ENCODE data around the gene MAP2. TPM values are rescaled to one million over a fixed set of nuclear protein-coding genes. Genes with fewer than 3 reads are reported as not detected.

MAP2 gene
- total and polyA plus RNA-seq, 2 donors (not counting 1 experiment from before 2014, with no cell fraction given), result 1.8 to 3.0 TPM

- no peak overlapping the region for H3K27ac Mint-ChIP-seq
- H3K4me1 ChIP-seq (ENCODE audit: control insufficient read depth in 2 of 2, insufficient read depth in 2 of 2, low read length in 2 of 2), result no peaks in the 10 kb centered on the region
- ChIA-PET CTCF (interaction anchor here (1.2 kb wide), 1 partner anchor 17 kb away, joined by 3 read pairs; no protein-coding TSS in a partner anchor), POLR2A (no interaction called here)
- no CpG with 5 or more reads among the region's 3 CpGs for WGBS (ENCODE audit: insufficient coverage)
- no peaks in the 10 kb centered on the region for H3K27me3 ChIP-seq (replicated peaks in 1 of 4; ENCODE audit: control extremely low read depth in 1 of 4, control insufficient read depth in 3 of 4, insufficient read depth in 4 of 4, low read length in 3 of 4)
- H3K79me2 ChIP-seq (ENCODE audit: control insufficient read depth, insufficient read depth, low read length), result no peaks in the 10 kb centered on the region
- intact Hi-C loops (cut with micrococcal nuclease), result no loop called here
- no peaks in the 10 kb centered on the region for H4K20me1 ChIP-seq (ENCODE audit: control insufficient read depth, insufficient read depth, low read length, poor library complexity, severe bottlenecking)
- H3K4me2 ChIP-seq (replicated peaks; ENCODE audit: low read depth, low read length, poor library complexity, severe bottlenecking), result no peak overlapping the region
- no peak for DNase-seq
- no peaks in the 10 kb centered on the region for H3K9me3 Mint-ChIP-seq (ENCODE audit: insufficient read depth)
- no peaks in the 10 kb centered on the region for H3K9me3 ChIP-seq (ENCODE audit: control extremely low read depth in 1 of 3, control insufficient read depth in 2 of 3, insufficient read depth in 1 of 3, low read length in 2 of 3)
- H3K4me3 ChIP-seq (ENCODE audit: control extremely low read depth in 1 of 5, extremely low read depth in 1 of 5, insufficient read depth in 1 of 5, low read depth in 2 of 5, low read length in 4 of 5), result no peak overlapping the region
- TF ChIP-seq, protein P1, sequence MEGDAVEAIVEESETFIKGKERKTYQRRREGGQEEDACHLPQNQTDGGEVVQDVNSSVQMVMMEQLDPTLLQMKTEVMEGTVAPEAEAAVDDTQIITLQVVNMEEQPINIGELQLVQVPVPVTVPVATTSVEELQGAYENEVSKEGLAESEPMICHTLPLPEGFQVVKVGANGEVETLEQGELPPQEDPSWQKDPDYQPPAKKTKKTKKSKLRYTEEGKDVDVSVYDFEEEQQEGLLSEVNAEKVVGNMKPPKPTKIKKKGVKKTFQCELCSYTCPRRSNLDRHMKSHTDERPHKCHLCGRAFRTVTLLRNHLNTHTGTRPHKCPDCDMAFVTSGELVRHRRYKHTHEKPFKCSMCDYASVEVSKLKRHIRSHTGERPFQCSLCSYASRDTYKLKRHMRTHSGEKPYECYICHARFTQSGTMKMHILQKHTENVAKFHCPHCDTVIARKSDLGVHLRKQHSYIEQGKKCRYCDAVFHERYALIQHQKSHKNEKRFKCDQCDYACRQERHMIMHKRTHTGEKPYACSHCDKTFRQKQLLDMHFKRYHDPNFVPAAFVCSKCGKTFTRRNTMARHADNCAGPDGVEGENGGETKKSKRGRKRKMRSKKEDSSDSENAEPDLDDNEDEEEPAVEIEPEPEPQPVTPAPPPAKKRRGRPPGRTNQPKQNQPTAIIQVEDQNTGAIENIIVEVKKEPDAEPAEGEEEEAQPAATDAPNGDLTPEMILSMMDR (IDR thresholded peaks at IDR 0.05), result no peak
- TF ChIP-seq EZH2 (IDR thresholded peaks at IDR 0.05; ENCODE audit: borderline replicate concordance, insufficient read depth, low read depth, low read length, poor library complexity, severe bottlenecking), result no peak
- H3K4me1 Mint-ChIP-seq, result no peaks in the 10 kb centered on the region
- no peak overlapping the region for H3K27ac ChIP-seq (ENCODE audit: low read length in 2 of 2)
- H2AFZ ChIP-seq (ENCODE audit: insufficient read depth, low read depth, low read length, poor library complexity, severe bottlenecking), result no peak overlapping the region
- no peak for ATAC-seq (ENCODE audit: low read depth)
- H3K27me3 Mint-ChIP-seq, result no peaks in the 10 kb centered on the region
- H3K4me3 Mint-ChIP-seq, result no peak overlapping the region
- H3K9ac ChIP-seq (ENCODE audit: low read length), result no peak overlapping the region
- H3K36me3 ChIP-seq (replicated peaks in 1 of 2; ENCODE audit: control extremely low read depth in 1 of 2, control insufficient read depth in 1 of 2, extremely low read depth in 1 of 2, insufficient read depth in 2 of 2, low read length in 1 of 2), result no peaks in the 10 kb centered on the region
Measured at GRCh38 chr2:209560911-209561310, 137.1 kb downstream of the MAP2 start.

GRCh38 chr2:209563453-209563852 lies 139.6 kb downstream of the MAP2 start:
- Mint-ChIP-seq H3K4me3 (no peak overlapping the region), H3K27me3 (no peaks in the 10 kb centered on the region), H3K9me3 (ENCODE audit: insufficient read depth) (no peaks in the 10 kb centered on the region), H3K4me1 (peaks cover 3% of the 10 kb centered on the region), H3K27ac (no peak overlapping the region)
- peaks cover 0 to 5% of the 10 kb centered on the region in 2 donors for H3K4me1 ChIP-seq (ENCODE audit: control insufficient read depth in 2 of 2, insufficient read depth in 2 of 2, low read length in 2 of 2)
- no peak overlapping the region for H2AFZ ChIP-seq (ENCODE audit: insufficient read depth, low read depth, low read length, poor library complexity, severe bottlenecking)
- TF ChIP-seq EZH2 (IDR thresholded peaks at IDR 0.05; ENCODE audit: borderline replicate concordance, insufficient read depth, low read depth, low read length, poor library complexity, severe bottlenecking), result no peak
- TF ChIP-seq, protein P1 (IDR thresholded peaks at IDR 0.05), result no peak
- H3K9me3 ChIP-seq (ENCODE audit: control extremely low read depth in 1 of 3, control insufficient read depth in 2 of 3, insufficient read depth in 1 of 3, low read length in 2 of 3), result no peaks in the 10 kb centered on the region
- H3K27ac ChIP-seq (ENCODE audit: low read length in 2 of 2), result no peak overlapping the region
- no peak overlapping the region for H3K4me2 ChIP-seq (replicated peaks; ENCODE audit: low read depth, low read length, poor library complexity, severe bottlenecking)
- ChIA-PET POLR2A (no interaction called here), CTCF (interaction anchor here (0.8 to 1.1 kb wide), 2 partner anchors 14 to 229 kb away, joined by 3 read pairs; no protein-coding TSS in a partner anchor)
- no peaks in the 10 kb centered on the region for H3K27me3 ChIP-seq (replicated peaks in 1 of 4; ENCODE audit: control extremely low read depth in 1 of 4, control insufficient read depth in 3 of 4, insufficient read depth in 4 of 4, low read length in 3 of 4)
- no peaks in the 10 kb centered on the region for H4K20me1 ChIP-seq (ENCODE audit: control insufficient read depth, insufficient read depth, low read length, poor library complexity, severe bottlenecking)
- intact Hi-C loops (cut with micrococcal nuclease), result no loop called here
- DNase-seq (no peak), ATAC-seq (ENCODE audit: low read depth) (no peak)
- no peak overlapping the region for H3K9ac ChIP-seq (ENCODE audit: low read length)
- 88% methylated on average over 3 of the region's 5 CpGs for WGBS (ENCODE audit: insufficient coverage)
- no peaks in the 10 kb centered on the region for H3K79me2 ChIP-seq (ENCODE audit: control insufficient read depth, insufficient read depth, low read length)
- no peaks in the 10 kb centered on the region for H3K36me3 ChIP-seq (replicated peaks in 1 of 2; ENCODE audit: control extremely low read depth in 1 of 2, control insufficient read depth in 1 of 2, extremely low read depth in 1 of 2, insufficient read depth in 2 of 2, low read length in 1 of 2)
- no peak overlapping the region for H3K4me3 ChIP-seq (ENCODE audit: control extremely low read depth in 1 of 5, extremely low read depth in 1 of 5, insufficient read depth in 1 of 5, low read depth in 2 of 5, low read length in 4 of 5)

Measured in B cell (primary cell).